ACHN (cell line): Measurements from ENCODE around the gene PLXNA4.
A peak's percentile ranks its signal among the peaks of the same experiment; 100 is the strongest.

ENCODE experiments used
- DNase-seq: peaks from one replicate; pipeline ENCODE4 v3.0.0-alpha.2; 2015
- in situ Hi-C: cut with HindIII; loops from 2 replicates; pipeline ENCODE4 v1.10.0; 2017; ENCODE audit warnings: low sequenced_read_pairs, low pct_ligation_motif_present, low pct_unique_long_range_greater_than_20kb

Gene PLXNA4

DNA sequence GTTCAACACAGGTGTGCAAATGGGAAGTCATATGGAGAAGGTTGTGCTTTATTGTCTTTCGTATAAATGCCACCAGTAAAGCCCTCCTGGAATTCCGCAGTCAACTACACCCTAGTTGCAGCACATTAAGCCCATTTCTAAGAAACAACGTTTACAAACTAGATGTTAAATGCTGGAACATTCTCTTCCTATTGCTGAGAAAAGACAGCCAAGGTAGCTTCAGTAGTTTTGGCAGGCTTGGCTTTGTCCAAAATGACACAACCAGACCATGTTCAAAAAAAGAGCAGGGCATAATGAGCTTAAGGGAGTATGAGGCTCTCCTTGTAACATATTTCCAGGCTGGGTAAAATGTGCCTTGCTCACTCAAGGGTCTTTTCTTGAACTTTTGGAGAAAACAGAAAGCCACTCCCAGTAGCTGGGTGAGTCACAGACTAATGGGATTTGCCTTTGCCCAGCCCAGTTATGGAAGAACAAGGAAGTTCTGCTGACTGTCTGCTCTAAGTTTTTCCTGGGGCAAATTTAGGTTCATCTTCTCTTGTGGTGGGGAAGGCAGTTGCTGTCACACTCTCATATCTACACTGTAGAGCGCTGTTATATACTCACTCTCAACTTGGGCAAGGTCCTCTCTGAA lies 238.7 kb downstream of the PLXNA4 start:
- in situ Hi-C loops = no loop called here

DNA sequence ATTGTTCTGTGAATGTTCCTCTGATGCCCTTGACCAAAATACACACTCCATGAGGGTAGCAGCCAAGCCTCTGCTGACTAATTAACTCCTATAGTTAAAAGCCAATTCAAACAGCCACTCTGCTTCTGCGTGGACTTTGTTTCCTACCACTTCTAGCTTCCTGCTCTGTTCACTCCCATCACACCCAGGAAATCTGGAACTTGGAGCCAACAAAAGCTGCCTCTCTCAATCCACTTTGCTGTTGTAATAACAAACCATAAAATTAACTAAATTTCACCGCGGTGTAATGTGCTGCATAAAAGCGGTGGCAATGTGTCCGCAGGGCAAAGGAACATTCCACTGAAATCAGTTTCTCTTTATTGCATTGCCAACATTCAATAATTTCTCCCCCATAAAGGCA lies 239.5 kb downstream of the PLXNA4 start:
- in situ Hi-C loops = no loop called here
- no peak for DNase-seq

More for the DNA sequence above, 238.7 kb downstream of the PLXNA4 start:
- DNase-seq = no peak

DNA sequence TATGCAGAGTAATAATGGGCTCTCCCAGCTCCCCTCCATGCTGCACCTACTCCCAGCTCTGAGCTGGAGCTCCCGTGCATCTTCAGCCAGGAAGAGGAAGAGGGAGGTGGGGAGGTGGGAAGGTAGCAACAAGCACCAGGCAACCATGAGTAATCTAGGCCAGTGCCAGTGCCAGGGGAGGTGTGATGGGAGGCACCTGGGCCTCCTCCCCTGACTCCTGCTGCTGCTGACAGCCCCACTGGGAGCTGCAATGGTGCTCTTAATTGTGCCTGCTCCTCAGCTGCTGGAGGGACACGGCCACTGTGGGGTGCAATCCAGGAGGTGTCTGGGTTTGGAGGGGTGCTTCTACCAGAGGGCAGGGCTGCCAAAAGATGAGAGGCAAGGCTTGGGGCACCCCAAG lies 243.0 kb downstream of the PLXNA4 start:
- DNase-seq = no peak
- in situ Hi-C loops = no loop called here

DNA sequence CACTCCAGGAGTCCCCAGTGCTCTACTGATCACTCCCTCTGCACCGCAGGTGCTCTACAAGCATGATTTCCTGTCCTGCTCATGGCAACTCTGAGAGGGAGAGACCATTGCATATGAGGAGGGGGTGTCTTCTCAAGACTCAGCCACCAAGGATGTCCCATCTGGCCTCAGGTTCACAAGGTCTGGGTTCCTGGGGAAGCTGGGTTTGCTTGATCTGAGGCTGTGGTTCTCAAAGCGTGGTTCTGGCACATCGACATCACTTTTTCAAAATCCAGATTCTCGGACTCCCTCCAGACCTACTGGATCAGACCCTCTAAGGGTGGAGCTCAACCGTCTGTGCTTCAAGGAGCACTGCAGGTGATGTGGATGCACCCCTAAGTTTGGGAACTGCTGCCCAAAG lies 247.5 kb downstream of the PLXNA4 start:
- no peak for DNase-seq
- in situ Hi-C loops = no loop called here

DNA sequence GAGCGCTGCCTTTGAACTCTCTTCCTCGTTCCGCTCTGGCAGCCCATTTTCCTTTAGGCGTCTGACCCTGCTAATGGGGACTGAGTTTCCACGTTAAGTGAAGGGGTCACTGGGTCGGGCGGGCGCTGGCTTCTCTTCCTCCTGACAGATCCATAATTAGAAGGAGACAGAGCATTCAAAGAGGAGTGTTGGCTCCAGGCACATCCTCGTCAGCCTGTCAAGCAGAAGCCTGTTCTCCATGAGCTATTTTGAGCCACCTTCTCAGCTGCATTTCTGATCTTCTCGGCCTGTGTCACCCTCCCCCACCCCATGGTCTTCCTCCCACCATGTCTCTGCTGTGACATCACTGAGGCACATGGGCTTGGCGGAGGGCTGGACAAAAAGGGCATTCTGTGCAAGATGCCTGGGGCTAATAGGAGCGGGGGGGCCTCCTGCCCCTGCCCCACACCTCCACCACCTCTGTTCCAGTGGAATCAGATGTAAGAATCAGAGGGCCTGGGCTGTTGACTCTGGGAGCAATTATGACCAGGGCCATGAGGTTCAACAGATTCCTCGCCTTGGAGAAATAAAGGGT lies 248.1 kb downstream of the PLXNA4 start:
- in situ Hi-C loops = no loop called here
- DNase-seq = no peak

DNA sequence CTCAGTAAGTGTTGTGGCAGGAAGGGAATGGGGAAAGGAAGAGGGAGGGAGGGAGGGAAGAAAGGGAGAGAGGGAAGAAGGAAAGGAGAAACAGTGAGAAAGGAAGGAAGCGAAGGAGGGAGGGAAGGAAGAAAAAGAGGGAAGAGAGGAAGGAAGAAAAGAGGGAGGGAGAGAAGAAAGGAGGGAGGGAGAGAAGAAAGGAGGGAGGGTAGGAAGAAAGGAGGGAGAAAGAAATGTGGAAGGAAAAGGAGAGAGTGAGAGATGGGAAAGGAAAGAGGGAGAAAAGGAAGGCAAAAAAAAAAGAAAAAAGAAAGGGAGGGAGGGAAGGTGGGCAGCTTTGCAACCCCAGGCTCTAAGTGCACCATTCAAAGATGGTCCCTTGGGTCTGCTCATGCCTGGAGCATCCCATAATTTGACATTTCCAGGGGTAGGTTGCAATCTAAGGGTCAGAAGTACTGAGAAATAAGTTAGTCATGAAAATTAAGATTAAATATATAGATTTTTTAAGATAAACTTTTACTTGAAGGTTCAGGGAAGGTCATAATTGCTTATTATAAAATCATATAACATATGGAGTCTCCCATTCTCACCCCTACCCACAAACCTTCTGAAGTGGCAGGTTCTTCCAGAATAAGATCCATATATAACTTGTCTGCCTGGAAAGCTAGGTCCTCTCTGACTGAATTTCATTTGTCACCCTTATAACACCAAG lies 249.2 kb downstream of the PLXNA4 start:
- in situ Hi-C loops = no loop called here
- no peak for DNase-seq

DNA sequence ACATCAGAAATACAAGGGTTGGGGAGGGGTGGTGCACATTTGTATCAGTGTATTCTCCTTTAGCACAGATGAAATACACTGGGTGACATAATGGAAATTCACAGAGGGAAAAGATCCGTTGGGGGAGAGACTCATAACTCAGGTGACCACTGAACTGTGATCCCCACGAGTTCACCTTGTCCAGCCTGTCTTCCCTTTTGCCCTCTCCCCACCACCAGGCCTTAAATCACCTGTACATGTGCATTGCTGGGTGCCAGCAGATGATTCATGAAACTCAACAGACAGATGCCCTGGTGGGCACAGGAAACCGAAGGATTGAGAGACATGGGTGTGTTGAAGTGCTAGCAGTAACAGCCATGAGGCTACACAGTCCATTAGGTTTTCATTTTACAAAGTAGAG lies 253.3 kb downstream of the PLXNA4 start:
- DNase-seq = no peak
- in situ Hi-C loops = no loop called here

DNA sequence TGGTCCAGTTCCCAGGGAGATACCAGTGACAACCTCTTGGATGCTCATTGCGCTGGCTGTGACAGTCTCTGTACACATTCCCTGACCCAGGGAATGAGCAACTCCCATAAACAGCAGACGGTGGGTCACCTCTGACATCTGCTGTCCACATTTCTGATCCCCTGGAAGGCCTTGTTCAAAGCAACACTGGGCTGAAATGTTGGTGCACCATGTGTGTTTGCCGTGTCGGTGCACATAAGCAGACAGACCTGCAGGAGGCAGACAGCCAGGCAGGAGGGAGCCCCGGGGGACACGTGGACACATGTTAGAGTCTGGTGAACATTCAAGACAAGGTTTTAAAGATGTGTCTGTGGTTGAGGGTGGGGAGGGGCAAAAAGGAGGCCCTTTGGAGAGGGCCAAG lies 254.9 kb downstream of the PLXNA4 start:
- no peak for DNase-seq
- in situ Hi-C loops = no loop called here

DNA sequence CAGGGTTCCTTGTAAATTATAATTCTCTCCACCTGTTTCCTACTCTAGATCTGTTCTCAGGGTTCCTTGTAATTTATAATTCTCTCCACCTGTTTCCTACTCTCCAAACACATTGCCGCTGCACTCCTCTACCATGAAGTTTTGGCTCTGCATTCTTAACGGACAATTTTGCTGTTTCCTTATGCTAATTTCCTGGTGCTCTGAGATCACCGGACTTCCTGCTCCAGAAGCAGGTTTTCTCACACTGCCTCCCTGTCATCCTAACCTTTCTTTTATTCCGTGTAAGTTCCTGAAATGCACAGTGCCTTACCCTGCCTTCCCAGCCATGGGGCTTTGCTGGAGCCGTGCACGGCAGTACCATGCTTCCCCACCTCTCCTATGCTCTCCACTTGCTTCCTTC lies 256.8 kb downstream of the PLXNA4 start:
- in situ Hi-C loops = no loop called here
- DNase-seq = no peak

DNA sequence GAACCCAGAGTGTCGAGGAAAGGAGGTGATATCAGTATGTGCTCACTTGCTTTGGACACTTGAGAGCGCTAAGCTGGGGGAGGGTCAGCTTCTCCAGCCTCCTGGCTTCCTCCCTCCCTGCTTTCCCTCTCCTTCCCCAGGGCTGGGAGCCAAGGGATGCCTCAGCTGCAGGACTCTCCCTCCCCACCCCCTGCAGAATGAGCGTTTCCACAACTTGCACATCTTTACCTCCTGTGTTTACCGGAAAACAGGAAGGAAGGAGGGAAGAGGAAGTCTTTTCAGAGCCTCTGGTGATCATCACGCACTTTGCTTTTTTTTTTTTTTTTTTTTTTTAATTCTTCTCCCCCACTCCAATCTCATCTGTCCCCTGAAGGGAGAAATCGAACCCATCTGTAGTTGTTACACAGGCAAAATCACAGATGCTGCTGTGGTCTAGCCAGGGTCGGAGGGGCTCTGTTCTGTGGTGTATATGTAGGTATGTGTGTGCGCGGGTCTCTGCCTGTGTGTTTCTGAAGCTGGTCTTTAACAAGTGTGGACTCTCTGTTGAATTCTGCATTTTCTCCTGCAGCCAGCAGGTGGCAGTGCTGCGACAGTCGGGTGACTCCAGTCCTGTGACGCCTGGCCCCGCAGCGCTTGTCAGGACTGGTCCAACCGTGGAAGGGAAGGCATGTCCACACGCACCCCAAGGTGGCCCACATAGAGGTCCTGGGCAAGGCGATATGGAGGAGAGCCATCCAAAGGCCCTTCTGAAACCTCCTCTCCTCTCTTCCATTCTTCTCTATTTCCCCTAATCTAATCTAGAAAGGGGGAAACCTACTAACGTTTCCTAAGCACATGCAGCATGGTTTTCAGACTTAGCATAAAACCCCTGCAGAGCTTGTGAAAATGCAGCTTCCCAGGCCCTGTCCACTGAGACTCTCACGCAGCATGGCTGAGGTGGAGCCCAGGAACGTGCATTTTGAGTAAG lies 257.6 kb downstream of the PLXNA4 start:
- DNase-seq = peak; percentile 89
- in situ Hi-C loops = no loop called here

DNA sequence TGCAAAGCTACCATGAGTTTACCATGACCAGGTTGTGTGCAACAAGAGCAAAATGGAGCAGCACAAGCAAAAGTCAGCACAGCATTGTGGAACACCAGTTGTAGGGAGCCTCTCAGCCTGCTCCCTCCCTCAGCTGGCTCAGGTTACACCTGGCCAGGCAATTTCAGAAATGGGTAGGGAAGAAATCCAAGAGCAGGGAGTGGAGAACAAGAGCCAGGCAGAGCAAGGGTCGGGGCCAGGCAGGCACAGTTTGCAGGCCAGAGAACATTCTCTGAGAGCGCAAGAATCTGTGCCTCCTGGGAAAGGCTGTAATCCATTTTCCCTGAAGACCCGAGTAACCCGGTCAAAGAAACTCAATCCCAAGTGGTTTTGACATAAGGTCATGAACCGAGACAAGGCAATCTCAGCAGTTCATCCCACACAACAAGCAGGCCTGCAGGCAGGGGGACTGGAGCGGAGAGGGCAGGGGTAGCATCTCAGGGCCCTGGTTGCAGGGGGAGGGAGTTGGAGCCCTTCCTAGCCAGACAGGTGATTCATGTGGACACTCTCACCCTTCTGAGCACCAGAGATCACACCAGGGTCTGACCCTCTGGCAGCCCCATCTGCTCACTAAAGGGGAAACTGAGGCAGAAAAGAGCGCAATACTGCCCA lies 258.4 kb downstream of the PLXNA4 start:
- no peak for DNase-seq
- in situ Hi-C loops = no loop called here

DNA sequence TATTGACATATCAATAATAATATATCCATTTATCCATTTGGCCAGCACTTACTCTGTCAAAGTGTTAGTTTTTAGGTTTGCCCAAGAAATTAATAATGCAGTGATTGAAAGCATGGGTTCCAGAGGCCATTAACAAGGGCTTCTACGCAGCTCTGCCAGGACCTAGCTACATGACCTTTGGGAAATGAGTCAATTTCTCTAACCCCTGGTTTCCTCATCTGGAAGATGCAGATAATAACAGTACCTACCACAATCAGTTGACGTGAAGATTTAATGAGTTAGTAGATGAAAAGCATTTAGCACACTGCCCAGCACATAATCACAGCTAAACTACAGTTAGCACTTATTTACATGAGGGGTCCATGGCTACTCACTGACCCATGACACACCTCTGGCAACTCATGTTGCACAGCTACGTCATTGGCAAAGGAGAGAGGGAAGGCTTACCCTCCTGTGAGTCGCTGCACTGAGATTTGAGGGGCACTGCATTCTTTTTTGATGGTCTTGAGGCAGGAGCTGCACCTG lies 263.7 kb downstream of the PLXNA4 start:
- in situ Hi-C loops = no loop called here
- no peak for DNase-seq

DNA sequence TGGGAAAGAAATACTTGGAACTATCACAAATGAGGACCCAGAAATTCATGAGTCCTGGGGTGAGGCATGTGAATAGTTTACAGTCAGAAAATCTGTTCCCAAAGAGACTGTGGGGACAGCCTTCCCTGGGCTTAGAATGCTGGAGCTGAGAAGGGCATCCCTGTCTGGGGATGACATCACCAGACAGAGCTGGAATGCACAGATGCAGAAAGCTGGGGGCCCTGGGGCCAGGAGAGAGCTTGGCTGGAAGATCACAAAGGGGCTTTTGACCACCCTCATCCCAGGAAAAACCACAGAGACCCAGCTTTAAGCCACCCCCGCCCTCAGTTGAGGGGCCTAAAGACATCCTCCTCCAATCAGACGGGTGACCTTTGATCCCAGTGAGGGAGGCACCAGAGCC lies 264.5 kb downstream of the PLXNA4 start:
- in situ Hi-C loops = no loop called here
- no peak for DNase-seq

DNA sequence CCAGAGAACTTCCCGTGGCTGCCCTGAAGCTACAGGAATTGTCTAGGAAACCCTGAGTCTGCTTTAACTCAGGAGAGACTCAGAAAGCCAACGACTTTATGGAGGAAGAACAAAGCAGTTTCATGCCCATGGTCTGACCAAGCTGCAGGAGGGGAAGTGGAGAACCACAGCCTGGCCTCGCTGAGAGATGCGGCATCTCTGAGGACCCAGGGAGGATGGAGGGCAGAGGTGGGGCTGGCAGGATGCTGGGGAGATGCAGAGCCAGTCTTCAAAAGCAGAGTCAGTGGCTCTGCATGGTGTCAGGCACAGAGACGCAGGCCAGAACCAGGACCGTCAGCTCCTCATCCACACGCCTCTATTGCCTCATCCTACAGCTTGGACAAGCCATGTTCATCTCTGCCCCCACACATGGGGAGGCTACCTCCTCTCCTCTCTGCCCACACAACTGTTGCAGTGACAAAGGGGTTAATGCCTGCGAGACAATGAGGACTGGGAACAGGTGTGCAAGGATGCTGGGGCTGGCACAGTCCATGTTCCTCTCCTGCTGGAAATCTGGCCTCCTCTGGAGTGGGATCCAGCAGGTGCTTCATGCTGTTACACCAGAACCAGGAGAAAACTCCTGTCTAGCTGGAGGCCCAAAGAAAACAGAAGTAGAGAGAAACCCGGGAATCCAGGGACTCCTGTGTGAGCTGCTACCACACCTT lies 267.0 kb downstream of the PLXNA4 start:
- DNase-seq = no peak
- in situ Hi-C loops = no loop called here

DNA sequence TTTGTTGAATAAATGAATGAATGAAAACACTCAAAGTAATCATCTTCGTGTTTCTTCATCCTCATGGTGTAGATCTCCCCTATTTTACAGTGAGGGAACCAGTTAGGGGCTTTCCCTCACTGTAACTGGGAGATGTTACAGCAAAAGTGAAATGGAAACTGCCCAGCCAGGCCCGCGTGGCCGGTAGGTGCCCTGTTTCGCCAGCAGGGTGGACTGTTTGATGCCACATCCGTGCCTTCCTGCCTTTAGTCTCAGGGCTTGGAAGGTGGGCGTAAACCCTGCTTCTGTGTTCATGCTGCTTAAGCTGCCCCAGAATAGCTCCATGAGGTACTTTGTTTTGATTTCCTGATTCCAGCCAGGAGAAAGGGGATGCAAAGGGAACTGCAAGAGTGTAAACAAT lies 268.8 kb downstream of the PLXNA4 start:
- in situ Hi-C loops = no loop called here
- DNase-seq = no peak

DNA sequence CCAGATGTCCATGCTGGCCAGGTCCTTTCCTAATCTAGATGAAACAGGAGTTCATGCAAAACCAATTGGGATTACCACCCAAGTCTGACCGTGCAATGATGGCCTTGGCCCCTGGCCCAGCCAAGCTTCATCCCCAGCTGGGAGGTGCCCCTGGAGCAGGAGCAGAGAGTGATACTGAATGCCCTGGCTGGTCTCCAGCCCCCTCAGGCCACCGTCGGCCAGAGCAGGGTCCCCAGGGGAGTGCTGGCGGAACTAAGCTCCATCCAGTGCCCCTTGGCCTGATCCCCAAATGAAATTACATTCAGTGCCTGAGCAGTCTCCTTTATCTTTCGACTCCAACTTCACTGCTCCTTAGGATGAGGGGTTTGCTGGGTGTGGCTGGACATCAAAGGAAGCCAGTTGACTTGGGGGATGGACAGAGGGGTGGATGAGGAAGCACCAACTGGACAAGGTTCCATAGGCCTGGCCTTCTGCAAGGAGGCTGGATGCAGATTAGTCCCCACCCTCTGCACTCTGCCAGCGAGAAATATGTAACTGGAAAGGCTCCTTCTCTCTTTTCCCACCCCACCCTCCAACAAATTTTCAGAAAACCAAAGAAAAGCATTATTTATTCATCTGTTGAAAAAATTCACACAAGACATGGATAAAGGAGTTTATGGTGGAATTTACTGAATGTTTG lies 275.5 kb downstream of the PLXNA4 start:
- no peak for DNase-seq
- in situ Hi-C loops = no loop called here

DNA sequence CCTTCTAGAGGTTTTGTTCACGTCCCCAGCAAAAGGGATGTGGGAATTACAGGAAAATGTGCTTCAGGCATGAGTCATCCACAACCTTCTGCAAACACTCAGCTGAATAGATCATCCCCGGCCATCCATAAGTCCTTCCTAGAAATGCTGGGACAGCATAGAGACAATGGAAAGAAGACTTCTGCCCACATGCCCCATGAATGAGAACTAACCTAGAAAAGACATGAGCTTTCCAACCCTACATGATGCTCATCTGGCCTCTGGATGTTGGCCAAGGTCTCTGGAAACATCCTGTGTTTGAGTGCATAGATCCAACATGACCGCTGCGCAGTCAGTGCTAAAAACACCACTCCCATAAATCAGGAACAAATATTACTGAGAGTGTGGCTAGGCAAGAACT lies 277.5 kb downstream of the PLXNA4 start:
- in situ Hi-C loops = no loop called here
- DNase-seq = peak; percentile 44
